Measurements from ENCODE around the gene AMIGO2.

AMIGO2 gene

DNA sequence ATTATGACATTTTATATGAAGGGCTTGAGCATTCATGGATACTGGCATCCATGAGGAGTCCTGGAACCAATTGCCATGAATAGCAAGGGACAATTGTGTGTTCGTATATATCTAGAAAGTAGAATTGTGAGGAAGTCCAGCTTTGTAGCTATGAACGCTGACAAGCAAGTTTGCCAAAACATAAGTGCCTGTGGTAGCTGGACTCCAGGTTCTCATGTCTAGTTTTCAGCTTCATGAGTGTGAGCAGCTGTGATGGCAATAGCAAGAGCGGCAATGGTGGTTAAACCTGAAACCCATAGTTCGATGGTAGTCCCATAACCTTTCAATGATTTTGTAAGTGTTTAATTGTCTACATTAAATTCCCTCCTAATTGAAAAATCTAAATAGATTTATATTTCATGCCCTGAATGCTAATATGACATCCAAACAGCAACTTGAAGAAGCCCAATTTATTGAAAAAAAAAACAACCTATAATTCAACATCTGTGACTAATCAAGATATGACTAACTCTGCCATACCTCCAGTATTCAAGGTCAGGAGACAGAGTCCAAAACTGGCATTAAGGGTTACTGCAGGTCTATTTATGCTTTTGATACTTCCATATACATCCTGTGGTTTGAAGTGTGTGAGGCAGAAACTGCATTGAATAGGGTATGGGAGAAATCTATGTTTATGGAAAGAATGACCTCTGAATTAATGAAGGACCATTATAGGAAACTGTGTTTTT is 50.6 kb downstream of the AMIGO2 start:
- TF ChIP-seq, protein P1, sequence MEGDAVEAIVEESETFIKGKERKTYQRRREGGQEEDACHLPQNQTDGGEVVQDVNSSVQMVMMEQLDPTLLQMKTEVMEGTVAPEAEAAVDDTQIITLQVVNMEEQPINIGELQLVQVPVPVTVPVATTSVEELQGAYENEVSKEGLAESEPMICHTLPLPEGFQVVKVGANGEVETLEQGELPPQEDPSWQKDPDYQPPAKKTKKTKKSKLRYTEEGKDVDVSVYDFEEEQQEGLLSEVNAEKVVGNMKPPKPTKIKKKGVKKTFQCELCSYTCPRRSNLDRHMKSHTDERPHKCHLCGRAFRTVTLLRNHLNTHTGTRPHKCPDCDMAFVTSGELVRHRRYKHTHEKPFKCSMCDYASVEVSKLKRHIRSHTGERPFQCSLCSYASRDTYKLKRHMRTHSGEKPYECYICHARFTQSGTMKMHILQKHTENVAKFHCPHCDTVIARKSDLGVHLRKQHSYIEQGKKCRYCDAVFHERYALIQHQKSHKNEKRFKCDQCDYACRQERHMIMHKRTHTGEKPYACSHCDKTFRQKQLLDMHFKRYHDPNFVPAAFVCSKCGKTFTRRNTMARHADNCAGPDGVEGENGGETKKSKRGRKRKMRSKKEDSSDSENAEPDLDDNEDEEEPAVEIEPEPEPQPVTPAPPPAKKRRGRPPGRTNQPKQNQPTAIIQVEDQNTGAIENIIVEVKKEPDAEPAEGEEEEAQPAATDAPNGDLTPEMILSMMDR (IDR thresholded peaks at IDR 0.05; ENCODE audit: low read length, missing control alignments): no peak
- no peak for DNase-seq (ENCODE audit: low read depth)
- H3K4me3 ChIP-seq (replicated peaks; ENCODE audit: low read depth, low read length): no peak overlapping the region

DNA sequence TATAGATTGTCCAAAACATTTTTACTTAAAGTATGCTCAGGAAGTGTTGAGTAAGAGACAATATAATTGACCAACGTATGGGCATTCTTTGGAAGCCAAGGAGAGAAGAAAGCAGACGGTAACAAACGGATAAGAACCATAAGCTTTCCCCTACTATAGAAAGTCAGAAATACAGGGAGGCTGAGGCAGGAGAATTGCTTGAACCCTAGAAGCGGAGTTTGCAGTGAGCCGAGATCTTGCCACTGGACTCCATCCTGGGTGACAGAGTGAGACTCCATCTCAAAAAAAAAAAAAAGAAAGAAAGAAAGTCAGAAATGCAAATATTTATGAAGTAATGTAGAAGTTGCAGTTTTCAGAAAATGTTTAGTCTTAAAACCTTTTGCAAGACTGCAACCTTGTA is 51.6 kb downstream of the AMIGO2 start:
- H3K4me3 ChIP-seq (replicated peaks; ENCODE audit: low read depth, low read length): no peak overlapping the region
- TF ChIP-seq, protein P1 (IDR thresholded peaks at IDR 0.05; ENCODE audit: low read length, missing control alignments): no peak

More for the DNA sequence above, 51.6 kb downstream of the AMIGO2 start:
- no peak for DNase-seq (ENCODE audit: low read depth)
